ENCODE data around the gene ALPK3. TPM values are rescaled to one million over a fixed set of nuclear protein-coding genes. Genes with fewer than 3 reads are reported as not detected.
A peak's percentile ranks its signal among the peaks of the same experiment; 100 is the strongest.

The ALPK3 gene
- total RNA-seq, 1 donor from 2014 or later, result 10.8 TPM

DNA sequence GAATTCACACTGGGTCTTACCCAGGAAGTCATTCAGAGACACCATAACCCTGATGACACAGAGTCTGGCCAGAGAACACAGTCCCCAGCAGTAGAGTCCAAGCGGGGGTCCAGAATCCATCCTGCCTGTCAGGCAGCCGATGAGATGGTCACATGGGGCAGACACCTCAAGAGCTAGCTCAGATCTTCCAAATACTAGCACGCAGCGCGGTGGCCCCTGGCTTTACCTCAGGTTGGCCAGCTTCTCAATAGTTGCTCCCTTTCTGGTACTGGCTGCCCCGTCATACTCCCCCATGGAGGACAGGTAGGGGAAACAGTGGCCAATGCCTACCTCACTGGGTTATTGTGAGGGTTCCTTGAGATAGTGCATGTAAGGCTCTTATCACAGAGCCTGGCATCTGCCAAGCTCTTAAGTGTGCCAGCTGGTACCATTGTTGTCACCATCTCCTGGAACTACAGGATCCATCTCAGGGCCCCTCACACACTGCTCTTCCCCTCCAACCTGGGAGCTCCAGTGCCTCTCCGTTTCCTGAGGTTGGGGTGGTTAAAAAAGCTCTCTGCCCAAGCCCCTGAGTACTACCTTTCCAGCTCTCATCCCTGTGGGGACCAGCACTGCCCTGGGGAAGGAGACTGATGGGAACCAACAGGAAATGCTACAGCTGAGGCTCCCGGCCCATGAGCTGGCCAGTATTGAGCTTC, 63.8 kb downstream of the ALPK3 start:
- Mint-ChIP-seq H3K27ac (no peak overlapping the region), H3K9me3 (no peaks in the 10 kb centered on the region), H3K4me3 (no peak overlapping the region), H3K4me1 (ENCODE audit: unreplicated experiment) (peaks cover 4% of the 10 kb centered on the region), H3K36me3 (no peaks in the 10 kb centered on the region), H3K27me3 (no peaks in the 10 kb centered on the region)
- TF ChIP-seq, protein P1, sequence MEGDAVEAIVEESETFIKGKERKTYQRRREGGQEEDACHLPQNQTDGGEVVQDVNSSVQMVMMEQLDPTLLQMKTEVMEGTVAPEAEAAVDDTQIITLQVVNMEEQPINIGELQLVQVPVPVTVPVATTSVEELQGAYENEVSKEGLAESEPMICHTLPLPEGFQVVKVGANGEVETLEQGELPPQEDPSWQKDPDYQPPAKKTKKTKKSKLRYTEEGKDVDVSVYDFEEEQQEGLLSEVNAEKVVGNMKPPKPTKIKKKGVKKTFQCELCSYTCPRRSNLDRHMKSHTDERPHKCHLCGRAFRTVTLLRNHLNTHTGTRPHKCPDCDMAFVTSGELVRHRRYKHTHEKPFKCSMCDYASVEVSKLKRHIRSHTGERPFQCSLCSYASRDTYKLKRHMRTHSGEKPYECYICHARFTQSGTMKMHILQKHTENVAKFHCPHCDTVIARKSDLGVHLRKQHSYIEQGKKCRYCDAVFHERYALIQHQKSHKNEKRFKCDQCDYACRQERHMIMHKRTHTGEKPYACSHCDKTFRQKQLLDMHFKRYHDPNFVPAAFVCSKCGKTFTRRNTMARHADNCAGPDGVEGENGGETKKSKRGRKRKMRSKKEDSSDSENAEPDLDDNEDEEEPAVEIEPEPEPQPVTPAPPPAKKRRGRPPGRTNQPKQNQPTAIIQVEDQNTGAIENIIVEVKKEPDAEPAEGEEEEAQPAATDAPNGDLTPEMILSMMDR (conservative IDR thresholded peaks at IDR 0.05), result no peak
- no peak for DNase-seq (ENCODE audit: extremely low spot score, unreplicated experiment)

DNA sequence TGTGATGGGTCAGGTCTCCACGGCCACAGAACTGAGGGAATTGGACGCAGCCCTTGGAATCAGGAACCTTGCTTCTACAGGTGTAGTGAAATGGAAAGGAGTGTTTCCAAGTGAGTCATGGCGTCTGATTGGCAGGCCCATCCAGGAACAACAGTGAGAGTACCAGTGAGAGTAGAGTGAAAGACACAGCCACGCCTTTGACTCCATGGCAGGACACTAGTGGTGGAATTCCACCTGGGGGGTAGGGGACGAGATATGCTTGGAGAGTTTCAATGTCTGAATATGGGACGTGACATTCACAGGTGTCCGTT, 64.3 kb downstream of the ALPK3 start:
- Mint-ChIP-seq H3K36me3 (no peaks in the 10 kb centered on the region), H3K4me1 (ENCODE audit: unreplicated experiment) (peaks cover 4% of the 10 kb centered on the region), H3K4me3 (no peak overlapping the region), H3K9me3 (no peaks in the 10 kb centered on the region), H3K27ac (no peak overlapping the region), H3K27me3 (no peaks in the 10 kb centered on the region)
- TF ChIP-seq, protein P1 (conservative IDR thresholded peaks at IDR 0.05), result no peak
- DNase-seq (ENCODE audit: extremely low spot score, unreplicated experiment), result no peak

DNA sequence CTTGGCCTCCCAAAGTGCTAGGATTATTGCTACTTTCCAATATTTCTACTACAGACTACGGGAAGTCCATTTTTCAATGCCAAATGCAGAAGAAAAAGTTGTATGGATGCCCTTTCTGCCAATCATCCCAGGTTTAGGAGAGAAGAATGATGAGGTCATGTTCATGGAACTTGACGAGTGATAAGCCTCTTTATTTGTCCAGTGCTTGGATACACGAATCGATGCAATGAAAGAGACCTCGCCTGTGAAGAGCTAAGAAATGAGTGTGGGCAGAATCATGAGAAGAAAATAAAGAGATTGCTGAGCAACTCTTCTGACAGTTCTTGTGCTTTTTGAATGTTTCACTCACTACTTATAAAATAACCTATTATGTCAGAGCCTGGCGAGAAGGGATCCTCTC, 66.3 kb downstream of the ALPK3 start:
- DNase-seq (ENCODE audit: extremely low spot score, unreplicated experiment), result no peak
- H3K36me3 Mint-ChIP-seq, result no peaks in the 10 kb centered on the region
- H3K4me1 Mint-ChIP-seq (ENCODE audit: unreplicated experiment), result peaks cover 8% of the 10 kb centered on the region
- TF ChIP-seq, protein P1 (conservative IDR thresholded peaks at IDR 0.05), result no peak
- H3K27me3 Mint-ChIP-seq, result no peaks in the 10 kb centered on the region
- no peak overlapping the region for H3K4me3 Mint-ChIP-seq
- H3K27ac Mint-ChIP-seq, result peak overlapping the region; percentile 2
- no peaks in the 10 kb centered on the region for H3K9me3 Mint-ChIP-seq

DNA sequence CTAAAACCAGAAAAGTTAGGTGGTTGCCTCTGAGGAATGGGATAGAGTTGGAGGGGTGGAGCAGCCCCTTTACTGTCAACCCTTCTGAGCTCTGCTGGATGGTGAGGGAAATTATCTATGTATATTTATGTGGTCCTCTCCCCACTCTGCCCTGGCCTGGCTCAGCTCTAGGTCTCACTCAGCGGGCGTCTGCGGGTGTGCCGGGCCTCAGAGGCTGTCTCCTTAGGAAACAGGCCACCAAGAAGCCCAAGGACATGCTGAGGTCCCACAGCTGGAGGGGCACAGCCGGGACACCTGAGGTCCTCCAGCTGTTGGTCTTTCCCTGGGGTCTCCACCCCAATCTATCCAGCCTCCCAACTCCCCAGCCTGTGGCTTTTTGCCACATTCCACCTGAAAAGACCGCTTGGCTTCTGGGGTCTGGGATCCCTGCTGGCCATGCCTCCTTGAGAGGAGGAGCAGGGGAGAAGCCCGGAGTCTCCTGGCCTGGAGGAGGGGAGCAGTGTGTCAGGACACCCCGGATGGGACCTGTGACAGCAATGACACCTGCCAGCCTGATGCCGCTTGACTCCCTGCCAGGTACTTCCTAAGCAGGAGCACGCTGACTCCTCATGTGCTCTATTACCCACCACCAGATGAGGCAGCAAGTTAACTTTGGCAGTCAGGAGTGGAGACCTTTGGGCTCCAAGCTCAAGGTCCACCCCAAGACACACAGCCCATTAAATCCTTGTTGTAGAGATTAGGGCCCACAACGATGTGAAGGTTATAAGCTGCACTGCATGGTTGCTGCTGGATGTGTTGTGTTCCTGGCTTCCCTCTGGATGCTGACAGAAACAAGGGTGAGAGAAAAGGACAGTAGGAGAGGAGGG, 67.0 kb downstream of the ALPK3 start, which contains the start of gene SLC28A1:
Gene SLC28A1, plus strand, starts transcription at position 747 of the 866 bp plus-strand sequence. CDS start 3,099 bp downstream, outside the sequence.
- Mint-ChIP-seq H3K36me3 (no peaks in the 10 kb centered on the region), H3K27me3 (no peaks in the 10 kb centered on the region)

DNA sequence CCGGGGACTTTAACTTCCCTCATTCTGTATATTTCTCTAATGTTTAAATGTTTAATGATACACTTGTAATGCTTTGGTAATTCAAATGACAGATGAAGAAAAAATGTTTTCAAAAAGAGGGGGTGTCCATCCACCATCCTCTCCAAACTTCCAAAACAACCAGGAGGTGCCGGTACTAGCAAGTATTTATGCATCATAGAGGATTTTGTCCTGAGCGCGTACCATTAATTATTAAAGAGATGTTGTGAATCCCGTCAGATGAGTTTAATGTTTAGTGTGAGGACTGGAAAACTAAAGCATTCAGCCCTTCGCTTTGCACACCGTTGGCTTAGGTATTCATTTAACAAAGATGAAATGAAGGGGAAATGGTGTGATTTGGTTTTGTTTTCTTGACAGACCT, 68.6 kb downstream of the ALPK3 start:
- H3K4me1 Mint-ChIP-seq (ENCODE audit: unreplicated experiment), result peaks cover 8% of the 10 kb centered on the region
- H3K27me3 Mint-ChIP-seq, result no peaks in the 10 kb centered on the region
- no peak overlapping the region for H3K4me3 Mint-ChIP-seq

More for the DNA sequence above, 67.0 kb downstream of the ALPK3 start, which contains the start of gene SLC28A1:
- Mint-ChIP-seq H3K4me3 (no peak within 1 kb of the TSS), H3K9me3 (no peaks in the 10 kb centered on the region), H3K27ac (peak within 1 kb of the TSS; percentile 62), H3K4me1 (ENCODE audit: unreplicated experiment) (peaks cover 8% of the 10 kb centered on the region)
- DNase-seq (ENCODE audit: extremely low spot score, unreplicated experiment), result no peak
- TF ChIP-seq, protein P1 (conservative IDR thresholded peaks at IDR 0.05), result no peak

More for the DNA sequence above, 68.6 kb downstream of the ALPK3 start:
- DNase-seq (ENCODE audit: extremely low spot score, unreplicated experiment), result no peak
- no peaks in the 10 kb centered on the region for H3K36me3 Mint-ChIP-seq
- TF ChIP-seq, protein P1 (conservative IDR thresholded peaks at IDR 0.05), result no peak
- no peaks in the 10 kb centered on the region for H3K9me3 Mint-ChIP-seq
- H3K27ac Mint-ChIP-seq, result no peak overlapping the region

All from type B pancreatic cell (in vitro differentiated cells).